HepG2 (cell line): ENCODE data around the gene LACTBL1. TPM values are rescaled to one million over a fixed set of nuclear protein-coding genes. Genes with fewer than 3 reads are reported as not detected.

Experiments used
- GPN1 ChIP-seq: sonication (generic); formaldehyde crosslinking; IDR thresholded peaks from 2 replicates; pipeline ENCODE4 v1.5.1; 2020; ENCODE audit warnings: missing genetic modification reagents, borderline replicate concordance
- HIVEP1 ChIP-seq: sonication (generic); formaldehyde crosslinking; IDR thresholded peaks from 2 replicates; pipeline ENCODE4 v1.4.0; 2020; ENCODE audit warnings: mild to moderate bottlenecking, missing genetic modification reagents
- SETDB1 ChIP-seq: sonication (generic); formaldehyde crosslinking; IDR thresholded peaks from 2 replicates; pipeline ENCODE4 v1.5.1; 2020; ENCODE audit warnings: missing genetic modification reagents, mild to moderate bottlenecking, borderline replicate concordance
- ZNF883 ChIP-seq: sonication (generic); formaldehyde crosslinking; IDR thresholded peaks from 2 replicates; pipeline ENCODE4 v1.5.1; 2020; ENCODE audit warnings: mild to moderate bottlenecking, missing genetic modification reagents; ENCODE audit errors: not compliant biosample characterization
- polyA plus RNA-seq, 8 experiments: library from polyadenylated mRNA; depleted of rRNA in 3 of 8; stranded (reverse) in 7 of 8; unstranded in 1 of 8; fragments of >200 nt; fragmentation: Illumina TruSeq in 4 of 8; extraction: Trizol in 4 of 8; gene quantifications; 2 replicates each; pipeline versions ENCODE4 v1.2.1 to v1.2.3, GENCODE V29; 2011 to 2016; ENCODE audit warnings: low read depth in 4 of 8, missing spikeins in 1 of 8, mixed read lengths in 1 of 8; ENCODE audit not compliant: insufficient read depth in 1 of 8
- total RNA-seq, 5 experiments: library from RNA; depleted of rRNA; stranded (reverse); fragments of >200 nt; fragmentation: Illumina TruSeq; extraction: Trizol; gene quantifications; 2 replicates each; pipeline ENCODE4 v1.2.3, GENCODE V29; 2016; ENCODE audit warnings: low read depth in 1 of 5
- TF ChIP-seq, protein P1 (sequence below): sonication (generic); formaldehyde crosslinking; IDR thresholded peaks from 2 replicates; pipeline ENCODE4 v1.5.1; 2020; ENCODE audit warnings: mild to moderate bottlenecking, missing genetic modification reagents, borderline replicate concordance
- TF ChIP-seq, protein P2 (sequence below): sonication (generic); formaldehyde crosslinking; IDR thresholded peaks from 2 replicates; pipeline ENCODE4 v1.5.1; 2020; ENCODE audit warnings: missing genetic modification reagents, mild to moderate bottlenecking, borderline replicate concordance
- TF ChIP-seq, protein P3 (sequence below): sonication (generic); formaldehyde crosslinking; IDR thresholded peaks from 2 replicates; pipeline ENCODE4 v1.5.1; 2020; ENCODE audit warnings: mild to moderate bottlenecking, missing genetic modification reagents, borderline replicate concordance
- TF ChIP-seq, protein P4 (sequence below): sonication (generic); formaldehyde crosslinking; IDR thresholded peaks from 2 replicates; pipeline ENCODE4 v1.4.0; 2020; ENCODE audit warnings: low read depth, mild to moderate bottlenecking, missing genetic modification reagents
- TF ChIP-seq, protein P5 (sequence below): sonication (generic); formaldehyde crosslinking; IDR thresholded peaks from 2 replicates; pipeline ENCODE4 v1.4.0; 2020; ENCODE audit warnings: mild to moderate bottlenecking, missing genetic modification reagents
- TF ChIP-seq, protein P6 (sequence below): sonication (generic); formaldehyde crosslinking; IDR thresholded peaks from 2 replicates; pipeline ENCODE4 v1.4.0; 2020; ENCODE audit warnings: missing genetic modification reagents

The LACTBL1 gene
- total and polyA plus RNA-seq, 2 of the 13 experiments (the other 11 are each of a cell fraction or from before 2014, with no cell fraction given), result 0.12 to 1.3 TPM

DNA sequence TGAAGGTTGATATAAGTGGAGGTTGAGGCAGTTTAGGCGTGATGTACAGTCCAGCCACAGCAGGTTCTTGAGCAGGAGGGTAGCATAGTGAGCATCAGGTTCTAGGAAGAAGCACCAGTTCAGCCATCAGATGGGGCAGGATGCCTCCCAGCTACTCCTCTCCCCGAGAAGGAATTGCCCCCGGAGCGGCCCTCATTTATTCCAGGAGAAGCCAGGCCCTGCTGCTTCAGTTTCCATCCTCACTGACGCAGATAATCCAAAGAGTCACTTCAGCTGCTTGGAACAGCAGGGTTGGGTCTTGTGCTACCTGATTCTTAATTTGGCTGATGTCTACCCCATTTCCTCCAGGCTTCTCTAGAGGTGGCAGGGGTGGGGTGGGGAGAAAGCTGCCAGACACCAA is 54.7 kb downstream of the LACTBL1 start (continued):
- TF ChIP-seq, protein P1, sequence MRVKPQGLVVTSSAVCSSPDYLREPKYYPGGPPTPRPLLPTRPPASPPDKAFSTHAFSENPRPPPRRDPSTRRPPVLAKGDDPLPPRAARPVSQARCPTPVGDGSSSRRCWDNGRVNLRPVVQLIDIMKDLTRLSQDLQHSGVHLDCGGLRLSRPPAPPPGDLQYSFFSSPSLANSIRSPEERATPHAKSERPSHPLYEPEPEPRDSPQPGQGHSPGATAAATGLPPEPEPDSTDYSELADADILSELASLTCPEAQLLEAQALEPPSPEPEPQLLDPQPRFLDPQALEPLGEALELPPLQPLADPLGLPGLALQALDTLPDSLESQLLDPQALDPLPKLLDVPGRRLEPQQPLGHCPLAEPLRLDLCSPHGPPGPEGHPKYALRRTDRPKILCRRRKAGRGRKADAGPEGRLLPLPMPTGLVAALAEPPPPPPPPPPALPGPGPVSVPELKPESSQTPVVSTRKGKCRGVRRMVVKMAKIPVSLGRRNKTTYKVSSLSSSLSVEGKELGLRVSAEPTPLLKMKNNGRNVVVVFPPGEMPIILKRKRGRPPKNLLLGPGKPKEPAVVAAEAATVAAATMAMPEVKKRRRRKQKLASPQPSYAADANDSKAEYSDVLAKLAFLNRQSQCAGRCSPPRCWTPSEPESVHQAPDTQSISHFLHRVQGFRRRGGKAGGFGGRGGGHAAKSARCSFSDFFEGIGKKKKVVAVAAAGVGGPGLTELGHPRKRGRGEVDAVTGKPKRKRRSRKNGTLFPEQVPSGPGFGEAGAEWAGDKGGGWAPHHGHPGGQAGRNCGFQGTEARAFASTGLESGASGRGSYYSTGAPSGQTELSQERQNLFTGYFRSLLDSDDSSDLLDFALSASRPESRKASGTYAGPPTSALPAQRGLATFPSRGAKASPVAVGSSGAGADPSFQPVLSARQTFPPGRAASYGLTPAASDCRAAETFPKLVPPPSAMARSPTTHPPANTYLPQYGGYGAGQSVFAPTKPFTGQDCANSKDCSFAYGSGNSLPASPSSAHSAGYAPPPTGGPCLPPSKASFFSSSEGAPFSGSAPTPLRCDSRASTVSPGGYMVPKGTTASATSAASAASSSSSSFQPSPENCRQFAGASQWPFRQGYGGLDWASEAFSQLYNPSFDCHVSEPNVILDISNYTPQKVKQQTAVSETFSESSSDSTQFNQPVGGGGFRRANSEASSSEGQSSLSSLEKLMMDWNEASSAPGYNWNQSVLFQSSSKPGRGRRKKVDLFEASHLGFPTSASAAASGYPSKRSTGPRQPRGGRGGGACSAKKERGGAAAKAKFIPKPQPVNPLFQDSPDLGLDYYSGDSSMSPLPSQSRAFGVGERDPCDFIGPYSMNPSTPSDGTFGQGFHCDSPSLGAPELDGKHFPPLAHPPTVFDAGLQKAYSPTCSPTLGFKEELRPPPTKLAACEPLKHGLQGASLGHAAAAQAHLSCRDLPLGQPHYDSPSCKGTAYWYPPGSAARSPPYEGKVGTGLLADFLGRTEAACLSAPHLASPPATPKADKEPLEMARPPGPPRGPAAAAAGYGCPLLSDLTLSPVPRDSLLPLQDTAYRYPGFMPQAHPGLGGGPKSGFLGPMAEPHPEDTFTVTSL (CRISPR knock-in tag), result no peak
- TF ChIP-seq, protein P2, sequence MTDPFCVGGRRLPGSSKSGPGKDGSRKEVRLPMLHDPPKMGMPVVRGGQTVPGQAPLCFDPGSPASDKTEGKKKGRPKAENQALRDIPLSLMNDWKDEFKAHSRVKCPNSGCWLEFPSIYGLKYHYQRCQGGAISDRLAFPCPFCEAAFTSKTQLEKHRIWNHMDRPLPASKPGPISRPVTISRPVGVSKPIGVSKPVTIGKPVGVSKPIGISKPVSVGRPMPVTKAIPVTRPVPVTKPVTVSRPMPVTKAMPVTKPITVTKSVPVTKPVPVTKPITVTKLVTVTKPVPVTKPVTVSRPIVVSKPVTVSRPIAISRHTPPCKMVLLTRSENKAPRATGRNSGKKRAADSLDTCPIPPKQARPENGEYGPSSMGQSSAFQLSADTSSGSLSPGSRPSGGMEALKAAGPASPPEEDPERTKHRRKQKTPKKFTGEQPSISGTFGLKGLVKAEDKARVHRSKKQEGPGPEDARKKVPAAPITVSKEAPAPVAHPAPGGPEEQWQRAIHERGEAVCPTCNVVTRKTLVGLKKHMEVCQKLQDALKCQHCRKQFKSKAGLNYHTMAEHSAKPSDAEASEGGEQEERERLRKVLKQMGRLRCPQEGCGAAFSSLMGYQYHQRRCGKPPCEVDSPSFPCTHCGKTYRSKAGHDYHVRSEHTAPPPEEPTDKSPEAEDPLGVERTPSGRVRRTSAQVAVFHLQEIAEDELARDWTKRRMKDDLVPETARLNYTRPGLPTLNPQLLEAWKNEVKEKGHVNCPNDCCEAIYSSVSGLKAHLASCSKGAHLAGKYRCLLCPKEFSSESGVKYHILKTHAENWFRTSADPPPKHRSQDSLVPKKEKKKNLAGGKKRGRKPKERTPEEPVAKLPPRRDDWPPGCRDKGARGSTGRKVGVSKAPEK (CRISPR knock-in tag), result no peak
- TF ChIP-seq, protein P3, sequence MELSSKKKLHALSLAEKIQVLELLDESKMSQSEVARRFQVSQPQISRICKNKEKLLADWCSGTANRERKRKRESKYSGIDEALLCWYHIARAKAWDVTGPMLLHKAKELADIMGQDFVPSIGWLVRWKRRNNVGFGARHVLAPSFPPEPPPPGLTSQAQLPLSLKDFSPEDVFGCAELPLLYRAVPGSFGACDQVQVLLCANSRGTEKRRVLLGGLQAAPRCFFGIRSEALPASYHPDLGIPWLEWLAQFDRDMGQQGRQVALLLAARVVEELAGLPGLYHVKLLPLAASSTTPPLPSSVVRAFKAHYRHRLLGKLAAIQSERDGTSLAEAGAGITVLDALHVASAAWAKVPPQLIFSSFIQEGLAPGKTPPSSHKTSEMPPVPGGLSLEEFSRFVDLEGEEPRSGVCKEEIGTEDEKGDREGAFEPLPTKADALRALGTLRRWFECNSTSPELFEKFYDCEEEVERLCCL (CRISPR knock-in tag), result no peak
- no peak for TF ChIP-seq ZNF883 (CRISPR knock-in tag)
- TF ChIP-seq, protein P4, sequence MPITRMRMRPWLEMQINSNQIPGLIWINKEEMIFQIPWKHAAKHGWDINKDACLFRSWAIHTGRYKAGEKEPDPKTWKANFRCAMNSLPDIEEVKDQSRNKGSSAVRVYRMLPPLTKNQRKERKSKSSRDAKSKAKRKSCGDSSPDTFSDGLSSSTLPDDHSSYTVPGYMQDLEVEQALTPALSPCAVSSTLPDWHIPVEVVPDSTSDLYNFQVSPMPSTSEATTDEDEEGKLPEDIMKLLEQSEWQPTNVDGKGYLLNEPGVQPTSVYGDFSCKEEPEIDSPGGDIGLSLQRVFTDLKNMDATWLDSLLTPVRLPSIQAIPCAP (CRISPR knock-in tag), result no peak
- TF ChIP-seq, protein P5, sequence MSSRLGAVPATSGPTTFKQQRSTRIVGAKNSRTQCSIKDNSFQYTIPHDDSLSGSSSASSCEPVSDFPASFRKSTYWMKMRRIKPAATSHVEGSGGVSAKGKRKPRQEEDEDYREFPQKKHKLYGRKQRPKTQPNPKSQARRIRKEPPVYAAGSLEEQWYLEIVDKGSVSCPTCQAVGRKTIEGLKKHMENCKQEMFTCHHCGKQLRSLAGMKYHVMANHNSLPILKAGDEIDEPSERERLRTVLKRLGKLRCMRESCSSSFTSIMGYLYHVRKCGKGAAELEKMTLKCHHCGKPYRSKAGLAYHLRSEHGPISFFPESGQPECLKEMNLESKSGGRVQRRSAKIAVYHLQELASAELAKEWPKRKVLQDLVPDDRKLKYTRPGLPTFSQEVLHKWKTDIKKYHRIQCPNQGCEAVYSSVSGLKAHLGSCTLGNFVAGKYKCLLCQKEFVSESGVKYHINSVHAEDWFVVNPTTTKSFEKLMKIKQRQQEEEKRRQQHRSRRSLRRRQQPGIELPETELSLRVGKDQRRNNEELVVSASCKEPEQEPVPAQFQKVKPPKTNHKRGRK (CRISPR knock-in tag), result no peak
- TF ChIP-seq GPN1, result no peak
- TF ChIP-seq, protein P6, sequence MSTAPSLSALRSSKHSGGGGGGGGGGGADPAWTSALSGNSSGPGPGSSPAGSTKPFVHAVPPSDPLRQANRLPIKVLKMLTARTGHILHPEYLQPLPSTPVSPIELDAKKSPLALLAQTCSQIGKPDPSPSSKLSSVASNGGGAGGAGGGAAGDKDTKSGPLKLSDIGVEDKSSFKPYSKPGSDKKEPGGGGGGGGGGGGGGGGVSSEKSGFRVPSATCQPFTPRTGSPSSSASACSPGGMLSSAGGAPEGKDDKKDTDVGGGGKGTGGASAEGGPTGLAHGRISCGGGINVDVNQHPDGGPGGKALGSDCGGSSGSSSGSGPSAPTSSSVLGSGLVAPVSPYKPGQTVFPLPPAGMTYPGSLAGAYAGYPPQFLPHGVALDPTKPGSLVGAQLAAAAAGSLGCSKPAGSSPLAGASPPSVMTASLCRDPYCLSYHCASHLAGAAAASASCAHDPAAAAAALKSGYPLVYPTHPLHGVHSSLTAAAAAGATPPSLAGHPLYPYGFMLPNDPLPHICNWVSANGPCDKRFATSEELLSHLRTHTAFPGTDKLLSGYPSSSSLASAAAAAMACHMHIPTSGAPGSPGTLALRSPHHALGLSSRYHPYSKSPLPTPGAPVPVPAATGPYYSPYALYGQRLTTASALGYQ, result no peak
- TF ChIP-seq HIVEP1 (CRISPR knock-in tag), result no peak
- TF ChIP-seq SETDB1 (CRISPR knock-in tag), result no peak
